Muscle of arm (tissue), 12 donors: ENCODE data around the gene COL4A3. TPM values are rescaled to one million over a fixed set of nuclear protein-coding genes. Genes with fewer than 3 reads are reported as not detected.

Experiments
- DNase-seq: peaks from one replicate; pipeline ENCODE4 v3.0.0-alpha.2; 2013
- polyA plus RNA-seq, 12 donors: library from polyadenylated mRNA; unstranded; fragments of 120-200 nt; gene quantifications; one replicate each; pipeline ENCODE4 v1.2.1, GENCODE V29; 2013; ENCODE audit not compliant: insufficient read length in 12 of 12

The COL4A3 gene
- polyA plus RNA-seq, 12 donors, result 0.06 to 0.47 (median 0.19) TPM; not detected in 2

DNA sequence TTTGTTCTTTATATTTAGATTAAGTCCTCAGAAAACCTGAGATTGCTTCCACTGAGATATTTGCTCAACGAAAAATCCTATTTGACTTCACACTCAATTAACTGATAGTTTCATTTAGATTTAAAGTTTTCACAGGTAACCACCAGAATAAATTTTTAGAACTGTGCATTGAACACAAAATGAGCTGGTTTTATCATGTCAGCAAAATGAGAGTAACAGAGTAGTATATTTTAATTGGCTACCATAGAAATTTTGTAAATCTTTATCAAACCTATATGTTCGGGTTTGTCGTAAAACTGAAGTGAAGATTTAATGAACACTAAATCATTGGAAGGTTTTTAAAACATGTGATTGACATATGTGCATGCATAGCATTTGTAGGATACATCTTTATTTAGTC is 127.9 kb downstream of the COL4A3 start:
- DNase-seq, result no peak

GRCh38 chr2:227293531-227293930 is 129.1 kb downstream of the COL4A3 start:
- DNase-seq, result no peak

DNA sequence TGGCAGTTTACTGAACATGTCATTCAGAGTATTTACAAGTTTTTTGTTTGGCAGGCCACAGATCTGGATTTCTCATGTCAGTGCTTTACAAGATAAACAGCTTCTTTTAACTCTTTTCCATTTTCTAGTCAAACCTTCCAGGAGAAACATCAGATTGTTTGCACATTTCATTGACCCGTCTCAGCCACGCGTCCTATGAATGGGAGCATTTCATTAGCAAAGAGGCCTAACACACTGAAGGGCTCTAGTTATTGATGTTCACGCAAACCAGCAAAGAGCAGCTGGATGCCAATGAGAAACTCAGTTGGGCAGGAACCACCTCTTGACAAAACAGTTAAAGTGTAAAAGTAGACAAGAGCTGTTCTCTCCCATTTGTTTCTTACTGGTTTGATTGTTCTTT is 131.4 kb downstream of the COL4A3 start:
- no peak for DNase-seq

DNA sequence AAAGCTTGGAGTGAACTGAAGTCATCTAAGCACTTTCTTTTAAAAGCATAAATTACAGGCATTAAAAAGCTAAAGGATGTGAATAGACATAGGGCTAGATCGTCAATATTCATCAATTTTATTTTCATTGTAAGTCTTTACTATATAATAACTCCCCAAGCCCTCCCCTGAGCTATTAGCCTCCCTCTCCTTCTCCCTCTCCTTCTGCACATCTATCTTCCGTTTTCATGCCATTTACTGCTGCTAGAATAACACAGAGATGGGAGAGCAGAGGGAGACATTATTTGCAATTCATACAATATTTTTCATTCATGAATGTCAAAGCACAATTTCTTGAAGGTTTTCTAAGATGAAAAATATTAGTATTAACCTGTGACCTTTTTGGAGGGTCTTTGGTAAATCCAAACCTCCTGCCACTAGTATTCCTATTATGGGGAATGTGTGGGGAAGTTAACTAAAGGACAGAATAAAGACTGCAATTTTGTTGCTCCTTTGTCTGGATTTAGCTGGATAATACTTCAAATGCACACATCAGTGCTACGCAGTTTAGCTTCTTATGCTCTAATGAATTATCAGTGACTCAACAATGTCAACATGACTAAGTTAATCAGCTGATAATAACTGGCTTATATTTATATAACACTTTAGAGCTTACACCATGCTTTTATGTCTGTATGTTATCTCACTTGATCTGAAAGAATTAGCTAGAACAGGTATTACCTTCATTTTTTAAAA is 132.4 kb downstream of the COL4A3 start:
- no peak for DNase-seq

GRCh38 chr2:227301523-227301922 is 137.1 kb downstream of the COL4A3 start:
- no peak for DNase-seq

GRCh38 chr2:227308784-227309183 is 144.4 kb downstream of the COL4A3 start:
- DNase-seq, result no peak

- DNase-seq, result no peak
These were observed 146.3 kb downstream of the COL4A3 start for GRCh38 chr2:227310756-227311110.

- DNase-seq, result no peak
These were observed 147.6 kb downstream of the COL4A3 start for GRCh38 chr2:227311861-227312506.

DNA sequence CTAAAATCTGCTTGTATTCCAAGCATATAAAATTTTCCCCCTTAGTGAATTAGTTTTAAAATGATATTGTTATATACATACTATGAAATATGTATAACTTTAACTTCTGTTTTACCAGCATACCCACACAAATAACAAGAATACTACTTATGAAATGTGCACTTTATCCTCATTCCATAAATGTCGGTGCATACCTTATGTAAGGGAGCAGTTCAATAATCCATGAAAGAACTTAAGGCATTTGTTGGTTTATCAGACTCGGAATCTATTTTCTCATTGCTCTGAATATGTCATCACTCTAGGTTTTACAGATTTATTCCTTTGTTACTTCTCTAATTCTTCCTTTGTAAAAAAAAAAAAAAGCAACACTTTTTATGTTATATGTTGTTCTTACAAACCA is 148.2 kb downstream of the COL4A3 start:
- DNase-seq, result no peak

- no peak for DNase-seq
These were observed 148.9 kb downstream of the COL4A3 start for GRCh38 chr2:227313310-227313709.

DNA sequence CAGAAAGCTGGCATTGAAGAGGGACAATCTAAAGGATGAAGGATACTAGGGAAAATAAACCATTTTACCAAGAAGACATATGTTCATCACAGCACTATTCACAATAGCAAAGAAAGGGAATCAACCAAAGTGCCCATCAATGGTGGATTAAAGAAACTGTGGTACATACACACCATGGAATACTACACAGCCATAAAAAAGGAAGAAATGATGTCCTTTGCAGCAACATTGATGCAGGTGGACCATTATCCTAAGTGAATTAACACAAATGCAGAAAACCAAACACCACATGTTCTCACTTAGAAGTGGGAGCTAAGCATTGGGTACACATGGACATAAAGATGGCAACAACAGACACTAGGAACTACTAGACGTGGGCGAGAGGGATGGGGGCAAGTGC is 153.4 kb downstream of the COL4A3 start:
- no peak for DNase-seq

GRCh38 chr2:227320305-227321094 is 156.1 kb downstream of the COL4A3 start:
- no peak for DNase-seq

GRCh38 chr2:227322530-227323205 is 158.2 kb downstream of the COL4A3 start:
- no peak for DNase-seq

DNA sequence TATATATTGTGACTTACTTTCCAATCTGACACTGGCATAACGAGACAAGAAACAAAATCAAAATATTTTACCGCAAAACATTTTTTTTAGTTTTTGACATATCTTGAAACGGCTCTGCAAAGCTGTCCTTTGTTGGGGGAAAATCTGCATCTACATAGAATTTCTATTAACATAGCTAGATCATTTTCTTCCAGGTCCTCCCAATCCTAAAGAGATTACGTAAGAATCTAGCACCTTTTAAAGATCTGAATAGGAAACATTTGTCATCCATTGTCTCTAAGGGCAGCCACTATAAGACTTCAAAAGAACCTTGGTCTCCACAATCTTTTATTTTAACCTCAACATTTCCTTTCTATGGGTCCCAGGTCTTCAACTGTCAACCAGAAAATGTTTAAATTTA is 159.4 kb downstream of the COL4A3 start:
- no peak for DNase-seq

DNA sequence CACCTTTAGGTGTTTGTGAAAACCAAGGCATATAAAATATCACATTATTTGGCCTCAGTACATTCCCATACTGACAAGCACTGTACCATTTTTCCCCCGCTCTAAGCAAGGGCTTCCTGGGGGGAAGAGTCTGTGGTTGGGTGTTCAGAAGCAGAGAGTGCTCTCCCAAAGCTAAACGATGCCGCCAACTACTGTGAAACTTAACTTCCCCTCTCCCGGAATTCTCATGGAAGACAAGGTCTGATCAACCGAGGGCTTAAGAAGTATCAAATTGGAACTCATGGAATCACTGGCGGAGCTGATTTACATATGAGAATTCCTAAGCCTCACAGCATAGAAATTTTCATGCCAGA is 160.2 kb downstream of the COL4A3 start:
- no peak for DNase-seq

DNA sequence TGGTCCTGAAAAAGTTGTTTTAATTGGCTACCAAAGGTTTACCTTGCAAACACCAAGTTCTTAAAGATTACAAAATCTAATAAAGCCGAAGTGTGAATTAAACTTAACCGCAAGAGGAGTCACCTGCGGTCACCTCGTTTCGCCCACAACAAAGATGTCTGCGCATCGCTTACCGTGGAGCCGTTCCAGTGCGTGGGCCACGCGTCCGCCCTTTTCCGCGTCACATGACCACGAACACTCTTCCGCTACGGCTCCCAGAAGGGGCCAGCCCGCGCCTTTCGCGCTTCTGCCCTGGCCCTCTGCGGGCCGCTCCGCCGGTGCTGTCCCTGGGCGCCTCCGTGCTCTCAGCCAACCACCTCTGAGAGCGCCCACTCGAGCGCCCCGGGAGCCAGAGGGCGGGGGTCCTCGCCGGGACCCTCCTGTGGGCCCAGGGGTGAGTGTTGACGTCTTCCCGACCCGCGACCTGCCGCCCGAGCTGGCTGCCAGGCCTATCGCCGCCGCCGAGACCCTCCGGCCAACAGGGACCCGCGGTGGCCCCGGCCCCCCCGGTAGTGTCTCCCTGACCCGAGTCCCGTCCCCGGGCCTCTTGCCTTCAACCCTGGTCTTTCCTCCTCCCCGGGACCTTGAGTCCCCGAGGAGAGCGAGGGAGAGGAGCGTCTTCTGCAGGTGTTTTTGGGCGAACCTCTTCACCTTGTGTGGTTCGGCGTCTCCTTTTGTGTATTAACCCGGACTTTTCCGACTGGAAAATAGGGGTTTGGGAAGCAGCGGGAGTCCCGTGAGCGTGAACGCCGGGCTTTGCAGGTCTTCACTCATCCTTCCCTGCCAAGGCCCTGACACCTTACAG is 160.8 kb downstream of the COL4A3 start, which contains the start of gene MFF:
MFF (plus strand) TSS at position 257 of the 844 bp plus-strand sequence. CDS start 5,415 bp downstream, outside the sequence.
- DNase-seq, result peak; percentile 97

- no peak for DNase-seq
These were observed 161.4 kb downstream of the COL4A3 start for GRCh38 chr2:227325839-227326195.

DNA sequence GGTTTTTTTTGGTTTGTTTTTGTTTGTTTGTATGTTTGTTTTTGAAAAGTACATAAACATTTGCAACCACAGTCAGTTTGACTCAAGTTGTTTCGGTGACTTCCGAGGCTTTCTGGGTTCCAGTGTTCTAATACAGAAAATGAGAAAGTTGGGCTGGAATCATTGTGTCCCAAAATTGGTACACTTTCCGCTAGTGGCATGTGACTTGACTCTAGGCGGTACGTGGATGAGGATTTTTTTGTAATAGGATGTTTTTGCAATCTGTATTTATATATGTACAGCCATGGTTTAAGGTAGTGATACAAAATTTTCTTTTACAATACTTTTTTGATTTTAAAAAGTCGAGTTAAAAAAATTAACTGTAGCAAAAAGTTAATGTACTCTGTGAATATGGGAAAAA is 162.4 kb downstream of the COL4A3 start:
- DNase-seq, result no peak

DNA sequence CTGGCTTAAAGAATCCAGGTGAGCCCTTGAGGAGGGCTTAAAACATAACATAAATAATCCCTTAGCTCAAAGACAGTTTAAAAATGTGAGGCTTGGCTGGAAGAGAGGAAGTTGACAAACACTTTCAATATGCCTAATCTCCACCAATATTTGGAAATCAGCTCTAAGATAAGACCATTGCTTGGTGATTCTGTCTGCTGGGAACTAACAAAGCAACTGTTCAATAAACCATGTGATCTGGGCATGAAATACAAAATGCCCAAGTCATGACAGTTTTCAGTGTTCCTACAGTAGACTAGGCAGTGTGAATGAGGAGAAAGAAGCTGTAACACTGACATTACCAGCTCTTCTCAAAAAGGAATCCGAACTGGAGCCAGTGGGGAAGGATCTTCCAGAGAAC is 171.3 kb downstream of the COL4A3 start:
- DNase-seq, result no peak

- DNase-seq, result no peak
These were observed 173.0 kb downstream of the COL4A3 start for GRCh38 chr2:227337442-227337841.

DNA sequence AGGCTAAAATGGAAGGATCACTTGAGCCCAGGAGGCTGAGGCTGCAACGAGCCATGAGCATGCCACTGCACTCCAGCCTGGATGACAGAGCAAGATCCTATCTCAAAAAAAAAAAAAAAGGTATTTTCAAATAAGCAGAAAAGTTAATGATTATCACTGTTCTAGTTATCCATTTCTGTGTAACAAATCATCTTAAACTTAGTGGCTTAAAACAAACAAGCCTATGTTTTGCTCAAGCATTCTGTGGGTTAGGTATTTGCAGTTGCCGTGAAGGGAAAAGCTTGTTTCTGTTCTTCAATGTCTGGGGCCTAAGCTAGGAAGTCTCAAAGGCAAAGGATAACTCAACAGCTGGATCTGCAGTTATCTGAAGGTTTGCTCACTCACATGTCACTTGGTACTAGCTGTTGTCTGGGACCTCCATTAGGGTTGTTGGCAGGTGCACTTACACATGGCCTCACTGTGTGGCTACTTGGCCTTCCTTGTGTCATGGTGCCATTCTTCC is 174.7 kb downstream of the COL4A3 start:
- DNase-seq, result no peak
